ENCODE results near the gene POGZ. TPM values are rescaled to one million over a fixed set of nuclear protein-coding genes. Genes with fewer than 3 reads are reported as not detected.
A peak's percentile ranks its signal among the peaks of the same experiment; 100 is the strongest.

Gene POGZ
- total RNA-seq, 1 donor, result 41.0 TPM

GRCh38 chr1:151384584-151384983, 74.7 kb downstream of the POGZ start:
- DNase-seq (ENCODE audit: low read depth), result no peak
- H3K4me3 ChIP-seq (ENCODE audit: low read depth, low read length), result no peak overlapping the region
- TF ChIP-seq CTCF (IDR thresholded peaks at IDR 0.05; ENCODE audit: insufficient read depth, low read length), result no peak

- DNase-seq (ENCODE audit: low read depth), result no peak
Observed at GRCh38 chr1:151377150-151377884, 82.0 kb downstream of the POGZ start.

GRCh38 chr1:151373196-151373595, 86.1 kb downstream of the POGZ start:
- H3K4me3 ChIP-seq (ENCODE audit: low read depth, low read length), result no peak overlapping the region
- no peak for TF ChIP-seq CTCF (IDR thresholded peaks at IDR 0.05; ENCODE audit: insufficient read depth, low read length)
- DNase-seq (ENCODE audit: low read depth), result no peak

More at GRCh38 chr1:151377150-151377884, 82.0 kb downstream of the POGZ start:
- H3K4me3 ChIP-seq (ENCODE audit: low read depth, low read length), result no peak overlapping the region
- TF ChIP-seq CTCF (IDR thresholded peaks at IDR 0.05; ENCODE audit: insufficient read depth, low read length), result no peak

- no peak for TF ChIP-seq CTCF (IDR thresholded peaks at IDR 0.05; ENCODE audit: insufficient read depth, low read length)
- peak; percentile 84 for DNase-seq (ENCODE audit: low read depth)
- peak within 1 kb of the TSS; percentile 70 for H3K4me3 ChIP-seq (ENCODE audit: low read depth, low read length)
Observed at GRCh38 chr1:151372058-151372934, 87.0 kb downstream of the POGZ start, which contains the start of gene SELENBP1. Gene SELENBP1, minus strand, starts transcription at chr1:151372705. Its CDS starts 64 bp downstream, at chr1:151372641.

- TF ChIP-seq CTCF (IDR thresholded peaks at IDR 0.05; ENCODE audit: insufficient read depth, low read length), result no peak
- H3K4me3 ChIP-seq (ENCODE audit: low read depth, low read length), result peak overlapping the region; percentile 70
- DNase-seq (ENCODE audit: low read depth), result peak; percentile 70
Observed at GRCh38 chr1:151371370-151372057, 87.8 kb downstream of the POGZ start.

GRCh38 chr1:151370211-151370911, 88.9 kb downstream of the POGZ start:
- no peak for TF ChIP-seq CTCF (IDR thresholded peaks at IDR 0.05; ENCODE audit: insufficient read depth, low read length)
- DNase-seq (ENCODE audit: low read depth), result peak; percentile 48

More at GRCh38 chr1:151370211-151370911, 88.9 kb downstream of the POGZ start:
- no peak overlapping the region for H3K4me3 ChIP-seq (ENCODE audit: low read depth, low read length)
